C4-2B (cell line): ENCODE results near the gene MAPKAPK3.
A peak's percentile ranks its signal among the peaks of the same experiment; 100 is the strongest.

ENCODE experiments used
- H3K27ac ChIP-seq: fragments of 450-650 bp; 2 replicates; pipeline ENCODE4 v1.5.1; 2017
- CTCF ChIP-seq: fragments of 450-650 bp; conservative IDR thresholded peaks from 2 replicates; pipeline ENCODE4 v1.5.1; 2017; ENCODE audit warnings: mild to moderate bottlenecking
- ZFX ChIP-seq: fragments of 450-650 bp; IDR thresholded peaks from 2 replicates; pipeline ENCODE4 v1.6.1; 2017

The MAPKAPK3 gene

GRCh38 chr3:50588759-50589433 is 28.1 kb upstream of the MAPKAPK3 start:
- no peak for TF ChIP-seq ZFX
- no peak for TF ChIP-seq CTCF
- H3K27ac ChIP-seq: no peak overlapping the region

GRCh38 chr3:50591196-50591741 is 25.7 kb upstream of the MAPKAPK3 start:
- TF ChIP-seq ZFX (no peak), CTCF (no peak)
- no peak overlapping the region for H3K27ac ChIP-seq

GRCh38 chr3:50592568-50592967 is 24.4 kb upstream of the MAPKAPK3 start:
- TF ChIP-seq ZFX (no peak), CTCF (no peak)
- no peak overlapping the region for H3K27ac ChIP-seq

- no peak overlapping the region for H3K27ac ChIP-seq
- TF ChIP-seq CTCF (no peak), ZFX (no peak)
Measured at GRCh38 chr3:50594253-50594785, 22.6 kb upstream of the MAPKAPK3 start.

GRCh38 chr3:50599115-50599715 is 17.7 kb upstream of the MAPKAPK3 start:
- no peak for TF ChIP-seq ZFX
- no peak for TF ChIP-seq CTCF
- peak overlapping the region; percentile 94; the same call in 1 of the 2 replicates for H3K27ac ChIP-seq

GRCh38 chr3:50599716-50600118 is 17.2 kb upstream of the MAPKAPK3 start:
- no peak for TF ChIP-seq CTCF
- peak overlapping the region; percentile 94 for H3K27ac ChIP-seq

- TF ChIP-seq CTCF (no peak), ZFX (no peak)
- H3K27ac ChIP-seq: peak overlapping the region; percentile 94
Measured at GRCh38 chr3:50600141-50600753, 16.7 kb upstream of the MAPKAPK3 start.
